ENCODE measurements around the gene GRM5.

GRCh38 chr11:88656283-88656682 lies 409.5 kb downstream of the GRM5 start:
- TF ChIP-seq POLR2AphosphoS5 (IDR thresholded peaks at IDR 0.05; ENCODE audit: low read depth, low read length) (no peak), TAF1 (IDR thresholded peaks at IDR 0.05; ENCODE audit: borderline replicate concordance, low read depth, low read length) (no peak), POLR2A (IDR thresholded peaks at IDR 0.05; ENCODE audit: low read depth, low read length) (no peak)
